COLO668 (cell line): ENCODE measurements around the gene USP8.

Source experiments
- DNase-seq: peaks from one replicate; lab custom pipeline; 2025; ENCODE audit not compliant: unreplicated experiment; lab: John Stamatoyannopoulos, UW

The USP8 gene

GRCh38 chr15:50531766-50532165, 107.6 kb downstream of the USP8 start:
- DNase-seq = no peak

GRCh38 chr15:50542887-50543210, 118.6 kb downstream of the USP8 start:
- DNase-seq = no peak

- no peak for DNase-seq
These were observed 119.4 kb downstream of the USP8 start for GRCh38 chr15:50543556-50543955.

- DNase-seq = no peak
These were observed 120.2 kb downstream of the USP8 start for GRCh38 chr15:50544368-50544767.

GRCh38 chr15:50546566-50546965, 122.4 kb downstream of the USP8 start, which contains the start of gene USP50:
Gene USP50 (minus strand): TSS chr15:50546666. CDS start chr15:50546525, 141 bp downstream.
- DNase-seq = no peak

- DNase-seq = no peak
These were observed 125.1 kb downstream of the USP8 start for GRCh38 chr15:50549326-50549725.

GRCh38 chr15:50552238-50552637, 128.0 kb downstream of the USP8 start:
- no peak for DNase-seq

- DNase-seq = no peak
These were observed 132.6 kb downstream of the USP8 start for GRCh38 chr15:50556642-50557371.

- DNase-seq = no peak
These were observed 133.8 kb downstream of the USP8 start for GRCh38 chr15:50558012-50558411.

- no peak for DNase-seq
These were observed 138.8 kb downstream of the USP8 start for GRCh38 chr15:50562735-50563640.

GRCh38 chr15:50563756-50564155, 139.6 kb downstream of the USP8 start:
- no peak for DNase-seq
